IPS-NIHi7 (cell line): ENCODE data around the gene AK4.
"Not testable (repeated sequence)": the region's sequence is repeated elsewhere in the genome, so short reads cannot be mapped to it uniquely, and the experiment has no call there.

ENCODE experiments used
- DNase-seq: peaks from one replicate; pipeline ENCODE4 v3.0.0; 2012; ENCODE audit warnings: mixed read lengths; ENCODE audit errors: extremely low spot score

The AK4 gene

GRCh38 chr1:65214340-65215027 is 66.5 kb downstream of the AK4 start:
- DNase-seq, result no peak

GRCh38 chr1:65216989-65217388 is 69.0 kb downstream of the AK4 start:
- DNase-seq, result peak; percentile 22

GRCh38 chr1:65221638-65222339 is 73.8 kb downstream of the AK4 start:
- DNase-seq, result no peak

- DNase-seq, result no peak
Observed at GRCh38 chr1:65222340-65222940, 74.4 kb downstream of the AK4 start.

- no peak for DNase-seq
Observed at GRCh38 chr1:65224681-65225091, 76.7 kb downstream of the AK4 start.

GRCh38 chr1:65225179-65225578 is 77.2 kb downstream of the AK4 start:
- no peak for DNase-seq

GRCh38 chr1:65229201-65229600 is 81.2 kb downstream of the AK4 start:
- no peak for DNase-seq

GRCh38 chr1:65229754-65230339 is 81.8 kb downstream of the AK4 start:
- DNase-seq, result no peak

- no peak for DNase-seq
Observed at GRCh38 chr1:65230731-65231481, 82.9 kb downstream of the AK4 start.

GRCh38 chr1:65231718-65232330 is 83.8 kb downstream of the AK4 start:
- no peak for DNase-seq

GRCh38 chr1:65232461-65232990 is 84.5 kb downstream of the AK4 start:
- no peak for DNase-seq

GRCh38 chr1:65233782-65234181 is 85.8 kb downstream of the AK4 start:
- DNase-seq, result no peak

GRCh38 chr1:65235867-65236805 is 88.1 kb downstream of the AK4 start:
- peak; percentile 27 for DNase-seq

GRCh38 chr1:65237088-65237487 is 89.1 kb downstream of the AK4 start:
- not testable (repeated sequence) for DNase-seq

- DNase-seq, result no peak
Observed at GRCh38 chr1:65237503-65237902, 89.5 kb downstream of the AK4 start.

- no peak for DNase-seq
Observed at GRCh38 chr1:65238010-65238409, 90.0 kb downstream of the AK4 start.

- no peak for DNase-seq
Observed at GRCh38 chr1:65243491-65243890, 95.5 kb downstream of the AK4 start.

- no peak for DNase-seq
Observed at GRCh38 chr1:65245295-65245694, 97.3 kb downstream of the AK4 start.

- DNase-seq, result no peak
Observed at GRCh38 chr1:65247419-65248359, 99.7 kb downstream of the AK4 start.
